ENCODE measurements around the gene CDH13.

The CDH13 gene

DNA sequence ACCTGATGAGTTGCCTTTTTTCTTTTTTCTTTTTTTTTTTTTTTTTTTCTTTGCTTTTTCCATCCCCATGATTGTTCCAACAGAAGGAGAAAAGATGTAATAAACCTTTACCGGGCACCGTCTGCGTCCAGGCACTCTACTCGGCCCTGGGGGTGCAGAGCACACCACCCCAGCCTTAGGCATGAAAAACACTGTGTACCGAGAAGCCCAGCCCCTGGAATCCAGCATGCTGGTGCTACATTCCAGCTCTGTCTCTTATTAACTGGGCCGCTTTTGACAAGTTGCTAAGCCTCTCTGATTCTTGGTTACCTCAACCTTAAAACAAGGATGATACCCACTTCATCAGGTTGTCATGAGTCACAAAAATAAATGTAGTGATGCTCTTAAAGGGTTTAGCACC, 1117.0 kb downstream of the CDH13 start:
- DNase-seq: no peak

DNA sequence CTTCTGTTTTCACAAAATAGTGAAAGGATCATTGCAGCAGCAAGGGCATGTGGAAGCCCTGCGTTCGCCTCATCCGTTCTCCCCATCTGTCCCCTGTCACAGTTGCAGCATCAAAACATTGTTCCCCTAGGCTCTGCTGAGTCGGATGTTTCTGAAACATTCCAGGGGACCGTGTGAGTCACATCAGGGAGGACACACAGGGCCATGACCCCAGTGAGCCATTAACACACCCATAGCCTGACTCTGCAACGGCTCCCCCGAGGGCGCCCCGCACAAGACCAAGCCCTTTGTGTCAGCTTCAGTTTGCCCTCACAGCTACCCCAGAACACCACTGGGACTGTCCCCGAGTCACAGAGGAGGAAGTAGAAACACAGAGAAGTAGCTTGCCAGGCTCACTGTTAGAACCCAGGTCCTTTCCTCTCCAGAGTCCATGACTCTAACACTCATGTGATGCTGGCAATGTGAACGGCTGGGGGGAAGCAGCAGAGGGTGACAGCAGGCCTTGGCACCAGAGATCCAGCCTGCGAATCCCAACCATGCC, 1117.7 kb downstream of the CDH13 start:
- no peak for DNase-seq

DNA sequence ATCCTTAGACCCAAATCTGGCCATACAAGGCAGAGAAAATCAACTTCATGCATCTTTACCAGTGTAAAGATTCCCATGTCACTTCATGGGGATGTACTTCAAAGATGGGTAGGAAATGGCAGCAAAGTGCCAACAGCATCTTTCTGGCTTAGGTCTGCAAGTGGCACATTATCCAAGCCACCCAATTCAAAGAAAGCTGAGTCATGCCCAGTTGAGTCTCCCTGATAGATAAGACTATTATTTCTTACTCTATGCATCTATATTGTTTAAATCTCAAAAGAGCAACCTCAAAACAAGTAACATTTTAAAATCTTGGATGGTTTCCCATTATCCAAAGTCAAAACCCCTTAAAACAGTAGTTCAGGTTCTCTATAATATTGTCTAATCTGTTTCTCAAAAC, 1119.8 kb downstream of the CDH13 start:
- DNase-seq: no peak

DNA sequence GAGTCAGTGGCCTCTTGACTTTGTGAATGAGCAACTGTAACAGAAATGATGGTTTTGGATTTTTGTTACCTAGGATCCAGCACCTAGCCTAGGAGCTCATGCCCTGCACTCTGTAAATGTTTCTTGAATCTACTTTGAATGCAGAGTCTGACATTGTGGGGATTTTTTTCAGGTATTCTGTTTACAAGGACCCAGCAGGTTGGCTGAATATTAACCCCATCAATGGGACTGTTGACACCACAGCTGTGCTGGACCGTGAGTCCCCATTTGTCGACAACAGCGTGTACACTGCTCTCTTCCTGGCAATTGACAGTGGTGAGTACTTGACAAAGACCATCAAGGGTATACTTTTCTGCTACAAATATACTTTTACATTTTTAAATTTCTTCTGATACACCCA, 1121.2 kb downstream of the CDH13 start:
- no peak for DNase-seq

DNA sequence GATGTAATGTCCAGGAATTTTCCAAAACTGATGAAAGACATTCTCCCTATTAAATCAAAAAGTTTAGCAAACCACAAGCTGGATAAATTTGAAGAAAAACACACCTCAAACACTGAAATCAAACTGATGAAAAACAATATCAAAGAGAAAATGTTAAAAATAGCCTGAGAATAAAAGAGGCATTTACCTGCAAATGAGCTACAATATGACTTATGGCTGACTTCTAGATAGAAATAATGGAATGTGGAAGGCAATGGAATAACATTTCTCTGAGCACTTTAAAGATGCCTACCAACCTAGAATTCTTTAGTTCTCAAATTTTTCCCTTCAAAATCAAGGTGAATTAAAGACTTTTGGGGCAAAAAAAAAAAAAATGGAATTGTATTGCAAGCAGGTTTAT, 1128.6 kb downstream of the CDH13 start:
- DNase-seq: no peak

DNA sequence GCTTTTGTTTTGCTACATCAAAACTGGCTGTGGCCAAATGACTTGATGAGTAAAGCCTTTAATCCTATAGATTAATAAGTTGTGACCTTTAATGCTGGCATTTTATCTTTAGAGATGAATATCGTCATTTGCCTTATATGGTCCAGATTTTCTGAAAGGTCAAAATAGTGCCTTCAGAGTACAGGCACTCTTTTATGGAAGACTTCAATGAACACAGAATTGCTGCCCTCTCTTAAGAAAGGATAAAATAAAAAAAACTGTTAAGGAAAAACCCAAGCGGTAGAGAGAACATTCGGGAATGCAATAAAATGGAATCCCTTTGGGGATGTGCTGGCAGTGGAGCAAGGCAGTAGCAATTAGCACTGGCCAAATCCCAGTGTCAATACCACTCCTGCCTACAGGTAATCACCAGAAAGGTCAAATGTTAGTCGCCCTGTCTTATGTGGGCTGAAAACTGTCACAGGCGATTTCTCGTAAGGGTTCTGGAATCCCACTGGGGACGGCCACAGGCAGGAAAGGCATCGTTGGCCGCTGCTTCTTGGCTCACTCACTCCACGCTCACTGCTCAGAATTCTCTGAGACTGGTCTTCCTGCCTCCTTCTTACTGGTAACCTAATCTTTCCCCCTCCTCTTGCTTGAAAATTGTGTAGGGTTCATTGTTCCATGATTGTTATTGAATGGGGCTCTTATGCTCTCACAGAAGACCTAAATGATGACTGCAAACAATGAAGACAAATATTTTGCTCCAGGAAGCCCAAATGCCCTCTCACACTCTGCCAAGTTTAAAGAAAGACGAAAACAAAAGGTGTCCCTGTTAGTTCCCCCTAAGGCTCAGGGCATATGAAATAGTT, 1135.6 kb downstream of the CDH13 start:
- DNase-seq: no peak

DNA sequence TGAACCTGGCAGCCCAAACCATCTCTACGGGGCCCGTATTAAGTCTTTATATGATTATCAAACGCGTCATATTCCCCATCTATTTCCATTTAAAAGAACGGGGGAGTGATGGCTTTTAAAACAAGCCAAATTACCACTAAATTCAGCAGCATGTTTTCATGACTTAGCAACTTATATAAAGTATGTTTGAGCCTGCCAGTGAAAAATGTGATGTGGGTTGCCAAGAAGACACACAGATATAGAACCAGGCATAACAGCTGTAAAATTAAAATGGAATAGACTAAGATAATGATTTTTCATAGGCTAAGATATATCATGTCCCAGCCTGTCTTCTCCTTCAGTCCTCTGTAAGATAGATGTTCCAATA, 1136.2 kb downstream of the CDH13 start:
- DNase-seq: no peak

DNA sequence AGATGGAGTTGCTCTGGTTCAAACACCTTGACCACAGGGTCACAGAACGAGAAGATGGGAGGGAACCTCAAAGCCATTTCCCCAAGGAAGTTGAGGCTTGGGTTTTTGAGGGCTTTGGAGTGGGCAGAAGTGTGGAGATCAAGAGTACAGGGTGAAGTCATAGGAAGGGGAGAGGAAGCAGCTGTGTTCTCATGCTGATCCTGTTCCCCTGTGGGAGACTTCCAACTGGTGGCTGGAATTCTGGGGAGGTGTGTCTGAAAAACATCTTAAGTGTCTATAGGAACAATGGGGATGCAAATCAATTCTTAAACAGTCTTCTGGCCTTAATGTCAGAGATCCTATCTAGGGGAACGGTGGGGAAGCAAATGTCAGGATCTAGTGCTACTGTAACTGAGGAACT, 1142.2 kb downstream of the CDH13 start:
- no peak for DNase-seq

DNA sequence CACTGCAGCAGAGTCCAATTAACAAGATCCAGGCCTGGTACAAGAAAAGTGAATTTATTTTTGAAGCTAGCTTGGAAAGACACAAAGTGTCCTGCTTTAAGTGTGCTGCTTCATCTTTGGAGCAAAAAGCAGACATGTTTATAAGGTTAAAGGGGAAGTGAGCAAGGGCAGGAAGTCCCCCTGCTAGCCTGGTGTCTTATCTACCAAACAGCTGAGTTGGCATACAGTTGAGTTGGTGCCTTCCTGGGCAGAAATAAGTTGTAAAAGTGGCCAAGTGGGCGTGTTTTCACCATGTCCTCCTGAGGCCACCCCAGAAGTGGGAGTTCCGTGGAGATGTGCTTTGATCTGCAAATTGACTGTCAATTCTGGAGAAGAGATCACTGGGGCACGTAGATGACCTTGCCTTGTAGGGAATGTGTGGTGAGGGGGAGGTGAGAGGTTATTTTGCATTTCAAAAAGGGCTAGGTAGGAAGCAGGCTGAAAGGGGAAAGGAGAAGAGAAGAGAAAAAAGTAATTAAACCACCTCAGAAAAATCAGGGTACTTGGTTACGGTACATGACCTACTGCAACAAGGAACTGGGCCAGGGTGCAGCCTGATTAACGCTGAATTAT, 1142.7 kb downstream of the CDH13 start:
- no peak for DNase-seq

DNA sequence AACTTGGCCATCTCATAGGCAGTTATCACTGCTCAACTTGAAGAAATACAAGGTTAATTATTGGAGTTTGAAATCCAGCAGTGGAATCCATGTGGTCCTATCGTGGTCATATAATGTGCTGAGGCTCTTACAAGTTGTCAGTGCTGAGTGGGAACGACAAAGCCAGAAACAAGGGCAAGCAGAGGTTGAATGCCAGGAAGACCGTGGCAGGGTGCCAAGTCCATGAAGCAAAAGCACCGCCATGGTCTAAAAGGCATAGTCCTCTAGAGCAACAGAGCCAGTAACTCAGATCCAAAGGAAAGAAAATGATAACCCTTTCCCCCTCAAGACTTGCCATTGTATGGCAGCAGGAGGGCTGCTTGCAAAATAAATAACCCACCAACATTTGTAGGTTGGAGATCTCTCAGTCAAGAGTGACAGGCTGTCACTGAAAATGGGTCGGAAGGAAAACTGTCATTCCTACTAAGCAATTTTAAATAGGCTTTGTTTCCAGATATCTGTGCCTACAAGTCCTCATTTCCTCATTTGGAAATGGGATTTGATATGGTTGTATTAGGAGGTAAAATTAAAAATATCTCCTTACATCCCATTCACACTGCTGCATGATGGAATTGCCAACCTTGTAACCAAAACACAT, 1144.7 kb downstream of the CDH13 start:
- DNase-seq: no peak

DNA sequence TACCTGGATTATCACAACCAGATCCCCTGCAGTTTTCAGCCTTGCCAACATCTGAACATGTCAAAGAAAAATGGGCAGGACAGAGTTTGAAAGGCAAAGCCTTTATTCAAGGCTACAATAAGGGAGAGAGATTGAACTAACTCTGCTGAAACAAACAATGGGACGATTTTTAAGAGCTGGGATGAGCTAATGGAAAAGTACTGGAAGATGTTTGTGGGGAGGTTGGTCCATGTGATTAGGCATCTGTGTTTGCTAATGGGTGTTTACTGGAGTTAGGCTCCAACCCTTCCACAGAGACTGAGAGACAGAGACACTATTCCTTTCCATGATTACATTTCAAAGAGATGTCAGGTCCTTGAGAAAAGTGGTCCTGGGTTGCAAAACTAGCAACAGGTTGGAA, 1146.0 kb downstream of the CDH13 start:
- no peak for DNase-seq

DNA sequence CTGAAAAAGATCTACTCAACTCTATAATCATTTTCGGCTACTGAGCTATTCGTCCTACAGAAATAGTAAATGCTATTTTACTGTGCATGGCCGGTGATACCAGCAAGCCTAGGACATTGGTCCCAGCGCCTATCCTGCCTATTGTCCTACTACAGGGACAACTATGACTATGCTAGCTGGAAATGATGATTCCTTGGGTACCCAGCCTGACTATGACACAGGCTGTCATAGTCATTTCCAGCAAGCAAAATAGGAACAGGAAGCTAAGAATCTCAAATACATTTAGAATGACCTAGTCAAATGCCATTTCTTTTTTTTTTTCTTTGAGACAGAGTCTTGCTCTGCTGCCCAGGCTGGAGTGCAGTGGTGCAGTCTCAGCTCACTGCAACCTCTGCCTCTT, 1147.3 kb downstream of the CDH13 start:
- no peak for DNase-seq

DNA sequence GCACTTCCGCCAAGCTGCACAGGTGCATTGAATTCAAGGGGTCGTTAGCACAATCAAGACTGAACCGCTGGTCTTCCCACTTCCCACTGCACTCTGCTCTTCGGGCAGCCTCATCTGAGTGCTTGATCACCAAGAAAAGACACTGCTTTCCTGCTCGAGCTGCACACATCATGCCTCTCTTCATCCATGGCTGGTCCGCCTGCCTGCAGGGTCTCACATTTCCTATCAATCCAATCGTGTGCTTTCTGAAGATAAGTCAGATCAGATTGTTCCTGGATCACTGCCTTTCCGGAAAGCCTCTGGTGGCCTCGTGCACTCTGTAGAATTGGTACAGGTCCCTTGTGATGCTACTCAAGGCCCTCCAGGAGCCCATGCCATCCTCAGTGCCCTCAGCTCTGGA, 1150.2 kb downstream of the CDH13 start:
- no peak for DNase-seq

DNA sequence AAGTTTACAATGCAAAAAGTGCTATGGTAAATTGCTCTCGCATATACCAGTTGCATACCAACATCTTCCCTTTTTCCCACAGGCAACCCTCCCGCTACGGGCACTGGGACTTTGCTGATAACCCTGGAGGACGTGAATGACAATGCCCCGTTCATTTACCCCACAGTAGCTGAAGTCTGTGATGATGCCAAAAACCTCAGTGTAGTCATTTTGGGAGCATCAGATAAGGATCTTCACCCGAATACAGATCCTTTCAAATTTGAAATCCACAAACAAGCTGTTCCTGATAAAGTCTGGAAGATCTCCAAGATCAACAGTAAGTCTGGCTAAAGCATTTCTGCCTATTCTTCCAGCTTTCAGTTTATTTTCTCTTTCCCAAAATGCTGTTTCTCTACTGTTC, 1153.1 kb downstream of the CDH13 start:
- no peak for DNase-seq

DNA sequence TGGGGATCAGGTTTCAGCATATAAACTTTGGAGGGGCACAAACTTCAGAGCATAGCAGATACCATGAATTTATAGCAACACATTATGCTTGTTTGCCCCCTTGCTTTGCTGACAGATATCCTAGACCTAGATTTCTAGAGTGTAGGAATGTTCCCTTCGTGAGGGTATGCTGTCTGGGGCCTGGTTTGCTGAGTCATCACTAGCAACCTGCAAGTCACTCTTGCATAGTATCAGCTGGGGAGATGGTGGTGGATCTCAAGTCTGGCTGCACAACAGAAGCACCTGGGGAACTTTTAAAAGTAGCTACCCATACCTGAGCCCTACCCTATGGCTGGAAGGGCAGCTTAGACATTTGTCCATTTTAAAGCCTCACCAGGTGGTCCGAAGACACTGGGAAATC, 1158.7 kb downstream of the CDH13 start:
- no peak for DNase-seq

DNA sequence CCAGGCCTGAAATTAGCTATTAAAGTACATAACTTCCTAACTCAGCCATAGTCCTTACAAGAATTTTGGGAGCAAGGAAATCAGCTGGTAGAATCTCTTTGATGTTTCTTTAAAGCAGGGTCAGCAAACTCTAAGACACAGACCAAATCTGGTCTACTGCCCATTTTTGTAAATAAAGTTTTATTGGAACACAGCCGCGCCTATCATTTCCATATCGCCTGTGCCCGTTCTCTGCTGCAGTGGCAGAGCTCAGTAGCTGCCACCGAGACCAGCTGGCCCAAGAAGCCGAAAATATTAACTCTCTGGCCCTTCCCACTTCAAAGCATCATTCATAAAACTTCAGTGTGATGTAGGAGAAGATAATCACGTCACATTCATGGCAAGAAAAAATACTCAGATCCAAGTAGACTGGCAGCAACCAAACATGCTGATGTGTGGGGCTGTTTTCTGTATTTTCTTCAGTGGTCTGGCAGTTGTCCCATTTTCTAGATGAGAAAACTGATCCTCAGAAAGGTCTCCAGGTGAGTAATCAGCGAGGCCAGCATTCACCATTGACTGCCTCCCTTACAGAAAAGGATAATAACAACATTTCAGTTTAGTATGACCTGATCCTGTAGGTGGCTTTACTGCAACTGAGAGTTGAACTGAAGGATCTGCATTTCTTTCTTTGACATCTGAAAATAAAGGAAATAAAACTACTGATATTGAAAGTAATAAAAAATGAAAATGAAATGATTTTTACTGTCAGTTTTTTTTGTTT, 1163.1 kb downstream of the CDH13 start:
- no peak for DNase-seq

DNA sequence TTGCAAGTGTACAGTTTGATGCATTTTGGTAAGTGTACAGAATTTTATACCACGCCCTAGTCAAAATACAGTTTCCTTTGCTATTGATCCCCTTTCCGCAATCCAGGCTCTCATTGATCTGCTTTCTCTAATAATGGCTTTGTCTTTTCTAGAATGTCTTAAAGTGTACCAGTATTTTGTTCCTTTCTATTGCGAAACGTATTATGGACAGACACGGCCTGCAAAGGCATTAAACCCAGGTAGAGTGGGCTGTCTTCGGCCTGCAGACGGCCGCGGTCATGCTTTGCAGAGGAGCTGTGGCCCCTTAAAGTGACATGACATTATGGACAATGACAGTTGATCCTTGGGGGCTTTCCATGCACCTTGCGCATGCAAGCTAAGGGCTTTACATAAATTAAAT, 1165.1 kb downstream of the CDH13 start:
- no peak for DNase-seq

DNA sequence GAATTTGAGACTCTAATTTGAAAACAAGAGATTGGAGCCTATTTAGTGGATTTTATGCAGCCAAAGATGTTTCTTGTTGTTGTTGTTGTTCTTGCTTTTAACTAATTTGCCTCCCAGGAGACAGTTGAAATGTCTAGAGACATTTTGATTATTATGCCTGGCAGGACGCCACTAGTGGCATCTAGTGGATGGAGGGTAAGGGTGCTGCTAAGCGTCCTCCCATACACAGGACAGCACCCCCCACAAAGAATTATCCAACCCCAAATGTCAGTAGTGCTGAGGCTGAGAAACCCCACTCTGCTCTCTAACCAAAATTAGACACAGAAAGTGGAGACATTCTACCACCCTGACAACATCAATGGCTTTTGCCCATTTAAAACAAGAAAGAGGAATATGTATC, 1165.6 kb downstream of the CDH13 start:
- no peak for DNase-seq

DNA sequence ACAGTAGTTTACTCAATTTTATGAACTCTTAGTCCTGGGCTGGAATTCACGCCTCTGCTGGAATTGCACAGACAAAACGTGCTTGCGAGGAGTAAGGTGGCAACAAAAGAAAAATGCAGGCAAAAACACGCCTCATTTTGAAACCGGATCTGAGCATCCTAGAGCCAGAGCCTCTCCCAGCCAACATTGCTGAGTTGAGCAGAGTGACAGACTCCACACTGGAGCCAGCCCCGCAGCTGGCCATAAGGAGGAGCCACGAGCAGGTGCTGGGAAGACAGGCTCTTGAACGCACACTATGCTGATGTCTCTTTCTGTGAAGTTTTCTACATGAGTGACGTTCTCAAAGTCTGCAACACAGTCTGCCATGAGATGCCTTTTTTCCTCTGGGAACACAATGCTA, 1166.4 kb downstream of the CDH13 start:
- DNase-seq: no peak

DNA sequence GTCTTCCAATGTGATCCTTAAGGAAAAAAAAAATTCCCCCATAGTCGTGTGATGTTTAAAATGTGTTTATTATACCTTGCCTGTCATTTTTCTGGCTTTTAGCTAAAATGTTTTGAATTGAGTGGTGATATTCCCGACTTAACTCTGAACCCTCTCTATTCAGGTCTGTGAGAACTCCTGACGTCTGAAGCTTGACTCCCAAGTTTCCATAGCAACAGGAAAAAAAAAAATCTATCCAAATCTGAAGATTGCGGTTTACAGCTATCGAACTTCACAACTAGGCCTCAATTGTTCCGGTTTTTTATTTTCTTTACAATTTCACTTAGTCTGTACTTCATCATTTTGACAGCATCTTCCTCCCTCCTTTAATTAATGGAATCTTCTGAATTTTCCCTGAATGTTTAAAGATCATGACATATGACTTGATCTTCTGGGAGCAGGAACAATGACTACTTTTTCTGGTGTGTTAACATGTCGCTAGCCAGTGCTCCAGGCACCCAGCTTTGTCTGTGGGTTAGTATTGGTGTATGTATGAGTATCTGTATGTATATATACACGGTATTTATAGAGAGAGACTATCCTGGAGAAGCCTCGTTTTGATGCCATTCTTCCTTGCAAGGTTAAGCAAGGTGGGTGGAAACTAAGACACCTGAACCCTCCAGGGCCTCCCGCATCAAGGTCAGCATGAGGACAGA, 1168.2 kb downstream of the CDH13 start:
- no peak for DNase-seq

DNA sequence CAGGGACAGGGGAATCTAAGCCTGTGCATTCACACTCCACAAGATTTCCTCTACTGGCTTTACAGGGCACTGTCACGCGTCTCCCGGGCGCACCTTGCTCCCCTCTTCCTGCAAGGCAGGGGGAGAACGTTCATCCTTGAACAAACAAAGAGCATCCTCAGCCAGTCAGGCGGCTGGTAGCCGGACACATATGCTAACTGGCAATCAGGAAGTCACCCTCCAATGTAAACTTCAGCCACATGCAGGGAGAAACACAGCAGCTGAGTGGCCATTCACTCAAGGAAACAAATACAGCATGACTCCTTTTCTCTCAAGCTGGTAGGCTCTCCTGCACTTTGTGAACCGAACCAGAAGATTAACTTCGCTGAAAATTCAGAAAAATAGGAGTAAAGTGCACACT, 1170.2 kb downstream of the CDH13 start:
- no peak for DNase-seq

DNA sequence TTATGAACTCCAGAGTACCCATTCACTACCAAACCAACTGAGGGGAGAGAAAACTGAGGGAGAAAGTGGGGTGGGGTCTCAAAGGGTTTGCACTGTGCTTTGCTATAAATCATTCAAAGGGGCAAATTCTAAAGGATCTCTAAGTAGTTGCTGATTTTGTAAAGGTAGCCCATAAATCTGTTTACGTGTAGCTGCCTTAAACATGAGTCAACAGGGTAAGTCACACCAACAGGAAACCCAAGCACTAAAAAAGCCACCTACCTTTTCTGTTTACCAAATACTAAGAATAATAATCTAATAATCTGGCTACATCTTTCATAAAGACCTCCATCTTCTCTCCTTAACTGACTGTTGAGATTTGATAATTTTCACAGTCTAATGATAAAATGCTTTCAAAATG, 1172.6 kb downstream of the CDH13 start:
- no peak for DNase-seq

DNA sequence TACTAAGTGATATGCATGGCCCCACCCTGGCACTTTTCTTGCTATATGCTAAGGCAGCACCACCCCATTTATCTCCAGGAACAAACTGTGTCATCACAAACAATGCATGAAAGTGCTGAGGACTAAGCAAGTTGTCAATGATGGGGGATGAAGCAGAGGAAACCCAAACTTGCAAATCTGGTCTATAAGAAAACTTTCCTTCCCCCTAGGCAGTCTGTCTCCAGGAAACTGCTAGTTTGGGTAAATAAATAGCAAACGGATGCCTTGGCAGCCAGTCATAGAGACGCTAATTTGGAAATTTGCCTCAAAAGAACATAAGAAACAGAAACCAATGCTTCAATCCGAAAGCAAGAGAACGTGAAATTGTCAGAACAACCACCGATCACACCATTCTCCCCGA, 1175.4 kb downstream of the CDH13 start:
- DNase-seq: no peak
